Naive B cell (primary cell): ENCODE data around the gene TFG. TPM values are rescaled to one million over a fixed set of nuclear protein-coding genes. Genes with fewer than 3 reads are reported as not detected.
"Not testable (repeated sequence)": the region's sequence is repeated elsewhere in the genome, so short reads cannot be mapped to it uniquely, and the experiment has no call there.

Source experiments
- ATAC-seq, 2 donors: fragments of 150-1000 bp; cut with Tn5 transposase; 2 replicates each; pipeline ENCODE4 v1.10.0; 2021; ENCODE audit warnings: low read depth in 2 of 2, mild to moderate bottlenecking in 2 of 2, moderate library complexity in 2 of 2
- DNase-seq: peaks from one replicate; pipeline ENCODE4 v3.0.0; 2022
- H3K27ac Mint-ChIP-seq, 6 donors: one replicate each; pipeline ENCODE4 v1.8.0; 2020 to 2022; ENCODE audit warnings: mild to moderate bottlenecking in 6 of 6, mixed read lengths in 6 of 6, moderate library complexity in 5 of 6, inconsistent platforms in 2 of 6
- H3K27me3 Mint-ChIP-seq, 3 donors: one replicate each; pipeline ENCODE4 v1.8.0; 2021 to 2022; ENCODE audit warnings: mixed read lengths in 3 of 3, mild to moderate bottlenecking in 1 of 3
- H3K36me3 Mint-ChIP-seq, 2 donors: one replicate each; pipeline ENCODE4 v1.8.0; 2020 to 2022; ENCODE audit warnings: mixed read lengths in 2 of 2, inconsistent platforms in 1 of 2, mild to moderate bottlenecking in 1 of 2
- H3K4me1 Mint-ChIP-seq, 3 donors: one replicate each; pipeline ENCODE4 v1.8.0; 2020 to 2022; ENCODE audit warnings: mixed read lengths in 3 of 3, inconsistent platforms in 1 of 3, mild to moderate bottlenecking in 1 of 3, moderate library complexity in 1 of 3
- H3K4me3 Mint-ChIP-seq, 8 donors: one replicate each; pipeline ENCODE4 v1.8.0; 2020 to 2022; ENCODE audit warnings: mild to moderate bottlenecking in 8 of 8, mixed read lengths in 8 of 8, moderate library complexity in 8 of 8, inconsistent platforms in 2 of 8
- H3K9me3 Mint-ChIP-seq, 7 donors: one replicate each; pipeline ENCODE4 v1.8.0; 2020 to 2022; ENCODE audit warnings: mixed read lengths in 7 of 7, mild to moderate bottlenecking in 5 of 7, inconsistent platforms in 2 of 7, moderate library complexity in 1 of 7
- polyA plus RNA-seq, 6 donors: library from polyadenylated mRNA; unstranded; fragments of 300-500 nt; fragmentation: Illumina TruSeq; gene quantifications; one replicate each; pipeline ENCODE4 v1.2.3, GENCODE V29; 2021; ENCODE audit warnings: low read depth in 6 of 6

The TFG gene
- 10 to 100 TPM; 37.8 to 51.4 (median 44.5) TPM for polyA plus RNA-seq

DNA sequence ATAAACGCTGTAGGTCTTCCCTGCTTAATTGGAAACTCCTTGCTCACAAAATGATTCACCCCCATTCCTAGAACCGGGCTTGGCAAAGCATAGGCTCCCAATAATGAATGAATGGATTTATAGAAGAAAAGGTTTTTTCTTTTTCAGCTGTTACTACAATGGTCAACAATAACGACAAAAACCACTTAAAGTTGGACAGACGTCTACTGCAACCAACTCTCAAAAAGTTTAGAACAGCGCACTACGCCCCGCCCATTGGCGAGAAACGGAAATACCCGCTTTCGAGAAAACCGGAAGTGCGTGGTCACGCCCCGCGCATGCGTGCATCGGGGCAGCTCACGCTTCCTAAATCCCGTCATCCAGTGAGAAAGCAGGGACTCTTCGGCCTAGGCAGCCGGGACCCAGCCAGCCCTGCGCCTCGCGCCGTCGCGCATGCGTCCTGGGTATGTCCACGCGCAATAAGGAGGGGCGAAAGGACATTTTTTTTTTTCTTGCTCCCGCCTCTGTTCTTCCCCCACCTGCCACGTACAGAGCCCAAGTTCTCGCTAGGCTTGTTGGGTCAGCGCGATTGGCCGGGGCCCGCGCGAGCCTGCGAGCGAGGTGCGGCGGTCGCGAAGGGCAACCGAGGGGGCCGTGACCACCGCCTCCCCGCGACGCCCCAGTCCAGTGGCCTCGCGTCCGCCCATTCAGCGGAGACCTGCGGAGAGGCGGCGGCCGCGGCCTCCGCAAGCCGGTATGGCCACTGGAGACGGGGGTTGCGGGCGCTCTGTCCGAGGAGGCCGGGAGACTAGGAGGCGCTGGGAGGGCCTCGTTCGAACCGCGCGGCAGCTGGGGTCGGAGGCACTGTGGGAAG is at the start of gene TFG:
Gene TFG, plus strand, starts transcription at position 506 of the 853 bp plus-strand sequence. CDS start 4,192 bp downstream, outside the sequence.
- Mint-ChIP-seq H3K4me3 (peak within 1 kb of the TSS; percentile 85 to 98 (median 93)), H3K27me3 (peaks cover 22 to 27% (median 22%) of the 10 kb centered on the region in 3 donors), H3K27ac (peak within 1 kb of the TSS; percentile 96 to 99 (median 98)), H3K9me3 (peaks cover 0 to 5% (median 0%) of the 10 kb centered on the region in 7 donors), H3K36me3 (peaks cover 0 to 7% of the 10 kb centered on the region in 2 donors), H3K4me1 (peaks cover 31 to 45% (median 43%) of the 10 kb centered on the region in 3 donors)
- ATAC-seq = peak; percentile 87 to 88
- peak; percentile 97 for DNase-seq

DNA sequence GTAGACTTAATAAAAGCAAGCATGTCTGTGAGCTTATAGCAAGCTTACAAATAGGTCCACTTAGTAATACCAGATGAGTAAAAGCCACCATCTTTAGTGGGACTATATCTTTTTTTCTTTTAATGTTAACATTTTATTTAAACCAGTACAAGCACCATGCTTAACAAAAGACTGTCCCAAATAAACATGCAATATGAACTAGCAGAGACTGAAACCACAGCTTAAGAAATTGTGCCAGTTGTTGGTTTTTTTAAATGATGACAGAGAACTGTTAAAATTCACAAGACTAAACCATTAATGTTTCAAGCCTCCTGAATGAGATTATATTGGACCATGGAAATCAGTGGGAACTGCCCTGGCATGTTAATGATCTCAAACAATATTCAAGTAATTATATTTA is 48.0 kb upstream of the TFG start:
- not testable (repeated sequence) for H3K27ac Mint-ChIP-seq, H3K9me3 Mint-ChIP-seq, H3K4me3 Mint-ChIP-seq, H3K36me3 Mint-ChIP-seq, ATAC-seq, H3K4me1 Mint-ChIP-seq, DNase-seq
- peaks cover 0 to 21% (median 8%) of the 10 kb centered on the region in 3 donors for H3K27me3 Mint-ChIP-seq

DNA sequence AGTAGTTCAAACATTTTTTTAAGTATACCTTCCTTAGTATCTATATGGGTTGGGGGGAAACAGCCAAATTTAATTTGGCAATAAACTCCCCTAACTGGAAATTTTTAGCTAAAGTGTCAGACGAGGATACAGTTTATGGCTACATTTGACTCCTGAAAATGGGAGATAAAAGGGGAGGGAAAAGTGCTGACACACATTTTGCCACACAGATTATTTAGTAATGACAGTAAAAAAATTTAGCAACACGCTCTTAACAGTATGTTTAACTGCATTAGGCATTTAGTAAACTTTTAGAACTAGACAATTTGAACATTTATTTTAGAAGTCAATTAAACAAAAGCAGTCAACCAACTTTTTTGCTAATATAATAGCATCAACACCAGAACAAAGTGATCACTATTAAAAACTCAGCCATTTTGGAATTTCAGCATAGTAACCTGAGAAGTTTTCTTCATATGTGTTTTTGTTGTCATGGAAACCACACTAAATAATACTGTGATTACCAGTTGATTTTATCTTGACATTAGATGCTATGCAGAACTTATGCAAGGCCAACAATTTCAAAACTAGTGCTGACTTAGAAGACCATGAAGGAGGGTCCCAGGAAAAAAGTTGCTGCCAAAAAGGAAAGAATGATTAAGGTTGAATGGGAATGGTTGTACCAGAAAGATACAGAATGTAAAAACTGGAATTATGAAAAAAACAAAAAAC is 47.0 kb upstream of the TFG start:
- peaks cover 0 to 21% (median 8%) of the 10 kb centered on the region in 3 donors for H3K27me3 Mint-ChIP-seq
- DNase-seq (no peak), ATAC-seq (peak in 1 of 2 donors; percentile 41)
- H3K4me3 Mint-ChIP-seq = no peak overlapping the region
- H3K9me3 Mint-ChIP-seq = no peaks in the 10 kb centered on the region
- no peak overlapping the region for H3K27ac Mint-ChIP-seq
- no peaks in the 10 kb centered on the region for H3K36me3 Mint-ChIP-seq
- H3K4me1 Mint-ChIP-seq = peaks cover 0 to 7% (median 0%) of the 10 kb centered on the region in 3 donors

DNA sequence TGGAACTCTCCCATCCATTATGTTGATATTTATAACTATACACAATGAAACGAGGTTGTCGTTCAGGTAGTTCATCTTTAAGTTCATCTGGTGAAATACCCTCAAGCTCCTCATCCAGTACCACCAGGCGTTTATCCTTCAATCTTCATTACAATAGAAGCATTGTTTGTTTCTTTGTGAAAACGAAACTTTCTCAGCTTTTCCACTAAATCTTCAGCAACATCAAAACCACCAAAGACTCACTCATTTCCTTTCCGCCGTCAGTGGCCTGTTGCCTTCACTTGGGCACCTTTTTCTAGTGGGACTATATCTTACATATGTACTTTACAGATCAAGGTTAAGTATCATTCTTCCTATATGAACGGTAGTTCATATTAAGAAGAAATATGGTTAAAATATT is 44.1 kb upstream of the TFG start:
- no peak overlapping the region for H3K4me3 Mint-ChIP-seq
- H3K9me3 Mint-ChIP-seq = peaks cover 0 to 17% (median 5%) of the 10 kb centered on the region in 7 donors
- peaks cover 5 to 22% (median 9%) of the 10 kb centered on the region in 3 donors for H3K27me3 Mint-ChIP-seq
- H3K4me1 Mint-ChIP-seq = peaks cover 0 to 7% (median 0%) of the 10 kb centered on the region in 3 donors
- DNase-seq (no peak), ATAC-seq (no peak)
- H3K27ac Mint-ChIP-seq = peak overlapping the region in 1 of 6 donors; percentile 6
- peaks cover 0 to 6% of the 10 kb centered on the region in 2 donors for H3K36me3 Mint-ChIP-seq

DNA sequence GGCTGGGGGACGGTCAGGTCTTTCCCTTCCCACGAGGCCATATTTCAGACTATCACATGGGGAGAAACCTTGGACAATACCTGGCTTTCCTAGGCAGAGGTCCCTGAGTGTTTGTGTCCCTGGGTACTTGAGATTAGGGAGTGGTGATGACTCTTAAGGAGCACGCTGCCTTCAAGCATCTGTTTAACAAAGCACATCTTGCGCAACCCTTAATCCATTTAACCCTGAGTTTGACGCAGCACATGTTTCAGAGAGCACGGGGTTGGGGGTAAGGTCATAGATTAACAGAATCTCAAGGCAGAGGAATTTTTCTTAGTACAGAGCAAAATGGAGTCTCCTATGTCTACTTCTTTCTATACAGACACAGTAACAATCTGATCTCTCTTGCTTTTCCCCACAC is 42.6 kb upstream of the TFG start:
- Mint-ChIP-seq H3K27me3 (peaks cover 5 to 15% (median 9%) of the 10 kb centered on the region in 3 donors), H3K9me3 (peaks cover 0 to 31% (median 14%) of the 10 kb centered on the region in 7 donors)
- H3K27ac Mint-ChIP-seq, ATAC-seq, H3K4me1 Mint-ChIP-seq, DNase-seq, H3K36me3 Mint-ChIP-seq, H3K4me3 Mint-ChIP-seq: not testable (repeated sequence)

DNA sequence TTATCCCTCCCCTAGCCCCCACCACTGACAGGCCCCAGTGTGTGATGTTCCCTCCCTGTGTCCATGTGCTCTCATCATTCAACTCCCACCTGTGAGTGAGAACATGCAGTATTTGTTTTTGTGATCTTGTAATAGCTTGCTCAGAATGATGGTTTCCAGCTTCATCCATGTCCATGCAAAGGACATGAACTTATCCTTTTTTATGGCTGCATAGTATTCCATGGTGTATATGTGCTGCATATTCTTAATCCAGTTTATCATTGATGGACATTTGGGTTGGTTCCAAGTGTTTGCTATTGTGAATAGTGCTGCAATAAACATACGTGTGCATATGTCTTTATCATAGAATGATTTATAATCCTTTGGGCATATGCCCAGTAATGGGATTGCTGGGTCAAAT is 42.0 kb upstream of the TFG start:
- not testable (repeated sequence) for H3K36me3 Mint-ChIP-seq, ATAC-seq, DNase-seq, H3K4me3 Mint-ChIP-seq, H3K4me1 Mint-ChIP-seq
- Mint-ChIP-seq H3K27me3 (peaks cover 5 to 14% (median 9%) of the 10 kb centered on the region in 3 donors), H3K9me3 (peaks cover 0 to 37% (median 19%) of the 10 kb centered on the region in 7 donors), H3K27ac (peak overlapping the region in 1 of 6 donors; percentile 64)

DNA sequence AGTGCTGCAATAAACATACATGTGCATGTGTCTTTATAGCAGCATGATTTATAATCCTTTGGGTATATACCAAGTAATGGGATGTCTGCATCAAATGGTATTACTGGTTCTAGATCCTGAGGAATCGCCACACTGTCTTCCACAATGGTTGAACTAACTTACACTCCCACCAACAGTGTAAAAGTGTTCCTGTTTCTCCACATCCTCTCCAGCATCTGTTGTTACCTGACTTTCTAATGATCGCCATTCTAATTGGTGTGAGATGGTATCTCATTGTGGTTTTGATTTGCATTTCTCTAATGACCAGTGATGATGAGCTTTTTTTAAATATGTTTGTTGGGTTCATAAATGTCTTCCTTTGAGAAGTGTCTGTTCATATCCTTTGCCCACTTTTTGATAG is 38.3 kb upstream of the TFG start:
- H3K9me3 Mint-ChIP-seq = peaks cover 0 to 43% (median 22%) of the 10 kb centered on the region in 7 donors
- not testable (repeated sequence) for ATAC-seq, H3K36me3 Mint-ChIP-seq

DNA sequence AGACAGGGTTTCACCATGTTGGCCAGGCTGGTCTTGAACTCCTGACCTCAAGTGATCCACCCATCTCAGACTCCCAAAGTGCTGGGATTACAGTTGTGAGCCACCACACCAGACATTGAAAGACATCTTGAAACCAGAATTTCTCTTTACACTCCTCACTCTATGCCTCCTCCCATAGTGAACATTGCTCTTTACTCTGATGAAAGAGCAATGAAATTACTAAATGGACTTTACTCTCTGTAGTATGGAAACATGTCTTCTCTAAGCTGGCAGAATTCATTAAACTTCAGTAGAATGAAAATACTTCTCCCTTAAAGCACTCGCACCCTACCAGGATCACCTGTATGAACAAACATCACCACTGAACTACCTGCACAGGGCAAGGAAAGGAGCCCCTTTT is 27.8 kb upstream of the TFG start:
- Mint-ChIP-seq H3K4me1 (no peaks in the 10 kb centered on the region), H3K9me3 (peaks cover 0 to 9% (median 1%) of the 10 kb centered on the region in 7 donors), H3K27me3 (peaks cover 11 to 40% (median 26%) of the 10 kb centered on the region in 3 donors), H3K4me3 (no peak overlapping the region), H3K27ac (no peak overlapping the region), H3K36me3 (no peaks in the 10 kb centered on the region)
- DNase-seq (no peak), ATAC-seq (no peak)

More for the DNA sequence above, 38.3 kb upstream of the TFG start:
- not testable (repeated sequence) for H3K4me3 Mint-ChIP-seq, DNase-seq, H3K27ac Mint-ChIP-seq, H3K4me1 Mint-ChIP-seq
- peaks cover 9 to 16% (median 14%) of the 10 kb centered on the region in 3 donors for H3K27me3 Mint-ChIP-seq

DNA sequence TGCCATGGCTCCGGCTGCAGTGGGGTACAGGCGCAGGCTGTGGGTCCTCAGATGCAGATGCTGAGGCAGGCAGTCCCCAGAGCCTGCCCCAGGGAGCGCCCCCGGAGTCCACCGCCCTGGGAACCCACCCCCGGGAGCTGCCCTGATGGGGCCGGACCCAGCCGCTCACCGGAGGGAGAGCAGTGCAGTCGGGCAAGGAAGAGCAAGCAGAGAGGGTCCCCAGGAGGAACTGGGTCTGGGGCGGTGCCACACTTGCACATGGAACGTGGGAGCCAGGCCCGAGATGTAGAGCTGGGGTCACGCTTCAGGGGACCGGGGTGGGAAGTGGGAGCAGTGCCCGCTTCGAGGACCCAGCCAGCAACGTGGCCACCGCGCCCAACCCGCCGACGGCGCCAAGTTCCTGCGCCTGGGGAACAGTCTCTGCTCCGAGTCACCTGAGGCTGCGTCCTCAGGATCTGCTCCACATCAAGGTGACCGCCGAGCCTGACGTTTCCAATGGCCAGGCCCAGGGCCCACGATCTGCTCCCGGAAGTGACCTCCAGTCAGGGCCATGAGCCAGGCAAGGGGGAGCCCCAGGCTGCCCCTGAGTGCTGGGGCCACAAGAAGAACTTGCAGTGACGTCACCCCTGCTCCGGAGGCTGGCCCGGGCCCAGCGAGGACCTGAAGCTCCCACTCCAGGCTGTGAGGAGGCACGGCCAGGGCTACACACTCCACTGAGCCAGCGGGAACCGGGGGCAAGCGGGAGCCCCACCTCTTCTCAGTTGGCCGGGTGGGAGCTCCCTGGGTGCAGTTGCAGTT is 27.0 kb upstream of the TFG start:
- peaks cover 11 to 35% (median 26%) of the 10 kb centered on the region in 3 donors for H3K27me3 Mint-ChIP-seq
- ATAC-seq (no peak), DNase-seq (no peak)
- peaks cover 0 to 5% (median 0%) of the 10 kb centered on the region in 7 donors for H3K9me3 Mint-ChIP-seq
- H3K27ac Mint-ChIP-seq = no peak overlapping the region
- H3K4me3 Mint-ChIP-seq = peak overlapping the region in 1 of 8 donors; percentile 30
- H3K36me3 Mint-ChIP-seq = no peaks in the 10 kb centered on the region
- no peaks in the 10 kb centered on the region for H3K4me1 Mint-ChIP-seq

DNA sequence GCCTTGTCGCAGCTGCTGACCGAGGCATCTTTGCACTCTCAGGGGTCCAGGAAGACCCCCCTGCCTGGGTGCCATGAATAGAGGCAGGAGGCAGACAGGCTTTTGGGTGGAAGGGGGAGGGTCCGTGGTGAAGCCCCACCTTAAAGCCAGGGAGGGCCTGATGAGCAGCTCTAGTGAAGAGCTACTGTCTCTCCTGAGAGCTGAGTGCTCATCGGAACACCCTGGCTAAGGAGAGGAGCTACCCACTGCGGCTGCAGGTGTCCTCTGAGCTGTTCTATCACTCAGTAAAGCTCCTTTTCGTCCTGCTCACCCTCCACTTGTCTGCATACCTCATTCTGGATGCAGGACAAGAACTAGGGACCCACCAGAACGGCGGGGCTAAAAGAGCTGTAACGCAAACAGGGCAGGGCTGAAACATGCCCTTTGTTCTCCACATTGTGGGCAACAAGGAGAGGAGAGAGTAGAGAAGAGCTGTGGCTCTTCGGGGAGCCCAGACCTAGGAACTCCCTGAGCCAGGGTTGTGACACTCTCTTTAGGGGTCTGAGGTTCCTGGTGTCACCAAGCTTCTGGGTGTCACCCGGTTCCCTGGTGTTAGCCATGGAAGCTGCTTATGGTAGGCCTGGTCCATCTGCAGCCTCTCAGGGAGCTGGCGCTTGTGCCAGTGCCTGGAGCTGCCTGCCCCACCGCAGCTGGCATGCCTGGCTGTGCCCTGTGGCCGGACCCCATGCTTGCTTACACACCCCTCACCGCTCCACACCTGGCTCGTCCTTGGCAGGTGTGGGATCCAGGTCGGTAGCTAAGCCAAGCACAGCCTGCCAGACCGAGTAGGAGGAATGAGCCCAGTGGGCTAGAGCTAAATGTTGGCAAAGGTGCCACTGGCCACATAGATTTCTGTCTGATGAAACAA is 26.2 kb upstream of the TFG start:
- no peaks in the 10 kb centered on the region for H3K36me3 Mint-ChIP-seq
- DNase-seq (no peak), ATAC-seq (no peak)
- H3K4me1 Mint-ChIP-seq = no peaks in the 10 kb centered on the region
- H3K9me3 Mint-ChIP-seq = peaks cover 0 to 5% (median 0%) of the 10 kb centered on the region in 7 donors
- H3K27ac Mint-ChIP-seq = no peak overlapping the region
- H3K4me3 Mint-ChIP-seq = no peak overlapping the region
- peaks cover 11 to 30% (median 19%) of the 10 kb centered on the region in 3 donors for H3K27me3 Mint-ChIP-seq

DNA sequence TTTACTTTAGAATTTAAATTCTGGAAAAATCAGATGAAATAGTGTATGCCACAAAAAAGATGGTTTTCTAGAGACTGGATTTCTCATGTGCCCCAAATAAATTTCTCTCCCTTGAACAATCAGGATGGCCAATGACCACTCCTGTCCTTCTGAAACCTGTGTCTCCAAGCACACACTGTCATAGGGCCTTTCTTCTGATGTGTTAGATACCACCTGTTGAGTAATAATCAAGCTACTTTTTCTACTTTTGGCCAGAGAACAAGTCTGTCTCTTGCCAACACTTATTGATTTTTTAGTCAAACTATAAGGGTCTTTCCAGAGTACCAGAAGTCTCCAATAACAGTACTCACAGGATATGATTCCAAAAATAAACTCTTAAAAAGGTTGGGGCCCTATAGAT is 16.1 kb upstream of the TFG start:
- peaks cover 0 to 8% (median 2%) of the 10 kb centered on the region in 7 donors for H3K9me3 Mint-ChIP-seq
- ATAC-seq (no peak), DNase-seq (no peak)
- no peaks in the 10 kb centered on the region for H3K4me1 Mint-ChIP-seq
- H3K36me3 Mint-ChIP-seq = peaks cover 0 to 8% of the 10 kb centered on the region in 2 donors
- no peak overlapping the region for H3K27ac Mint-ChIP-seq
- peaks cover 43 to 81% (median 75%) of the 10 kb centered on the region in 3 donors for H3K27me3 Mint-ChIP-seq
- no peak overlapping the region for H3K4me3 Mint-ChIP-seq

DNA sequence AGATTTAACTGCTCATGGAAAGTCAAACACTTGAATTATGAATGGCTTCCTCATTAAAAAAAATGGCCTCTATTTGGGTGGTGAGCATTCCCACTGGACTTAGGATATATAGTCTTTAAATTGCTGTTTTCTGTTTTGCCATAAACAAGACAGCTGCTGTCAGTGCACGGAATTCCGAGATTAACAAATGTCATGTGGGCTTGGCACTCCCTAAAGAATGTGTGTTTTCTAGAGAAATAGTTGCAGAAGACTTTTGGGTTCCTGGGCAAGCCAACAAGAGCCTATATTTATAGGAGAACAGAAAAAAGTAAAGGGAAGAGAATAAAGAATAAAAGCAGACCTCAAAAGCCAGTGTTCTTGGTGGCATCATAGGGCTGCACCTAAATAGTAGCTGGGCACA is 13.6 kb upstream of the TFG start:
- ATAC-seq (no peak), DNase-seq (no peak)
- Mint-ChIP-seq H3K27me3 (peaks cover 60 to 87% (median 76%) of the 10 kb centered on the region in 3 donors), H3K4me1 (no peaks in the 10 kb centered on the region), H3K4me3 (no peak overlapping the region), H3K27ac (peak overlapping the region in 1 of 6 donors; percentile 55), H3K9me3 (peaks cover 0 to 8% (median 0%) of the 10 kb centered on the region in 7 donors), H3K36me3 (peaks cover 0 to 8% of the 10 kb centered on the region in 2 donors)
